ENCODE data around the gene KLHL26. TPM values are rescaled to one million over a fixed set of nuclear protein-coding genes. Genes with fewer than 3 reads are reported as not detected.

Gene KLHL26
- total and polyA plus RNA-seq, 2 of the 13 experiments (the other 11 are each of a cell fraction or from before 2014, with no cell fraction given): 1.5 to 1.7 TPM

DNA sequence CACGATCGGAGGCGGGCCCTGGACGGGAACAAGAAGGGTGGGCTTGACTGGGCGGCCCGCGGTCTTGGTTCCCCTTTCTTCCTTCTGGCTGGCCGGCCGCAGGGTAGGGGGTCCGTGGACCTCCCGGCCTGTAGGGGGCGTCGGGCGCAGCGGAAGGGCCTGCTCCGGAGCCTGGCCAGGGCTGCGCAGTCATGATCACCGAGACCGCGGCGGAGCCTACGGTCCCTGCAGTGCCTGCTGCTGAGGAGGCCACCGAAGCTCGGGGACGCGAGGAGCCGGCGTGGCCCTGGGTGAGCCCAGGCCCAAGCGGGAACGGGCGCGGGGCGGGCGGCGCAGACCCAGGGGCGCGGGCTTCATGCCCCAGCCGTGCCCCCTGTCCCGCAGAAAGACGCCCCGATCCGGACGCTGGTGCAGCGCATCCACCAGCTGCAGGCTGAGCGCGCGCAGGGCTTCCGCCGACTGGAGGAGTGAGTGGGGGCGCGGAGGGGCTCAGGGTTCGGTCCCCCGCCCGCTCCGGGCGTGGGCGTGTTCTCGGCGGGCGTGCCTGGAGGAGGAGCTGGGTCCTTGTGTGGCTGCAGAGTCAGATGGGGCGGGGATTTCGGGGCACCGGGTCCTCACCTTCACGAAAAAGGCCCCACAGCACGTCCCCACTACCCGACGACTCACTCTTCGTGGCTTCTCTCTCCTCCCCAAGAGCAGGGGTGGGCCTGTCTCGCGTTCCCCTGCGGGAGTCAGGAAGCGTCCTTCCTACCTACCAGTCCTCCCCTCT, 48.0 kb upstream of the KLHL26 start, which contains the start of gene REX1BD (continued):
- TF ChIP-seq ZBTB21 (CRISPR knock-in tag; IDR thresholded peaks at IDR 0.05) (no peak), HOXD1 (CRISPR knock-in tag; IDR thresholded peaks at IDR 0.05) (peak; percentile 68), ETV5 (CRISPR knock-in tag; IDR thresholded peaks at IDR 0.05; ENCODE audit: borderline replicate concordance) (peak; percentile 74; the same call in 1 of the 2 replicates), FOXO1 (CRISPR knock-in tag; IDR thresholded peaks at IDR 0.05) (peak; percentile 84), CBX5 (CRISPR knock-in tag; IDR thresholded peaks at IDR 0.05; ENCODE audit: borderline replicate concordance) (peak; percentile 82; the same call in 1 of the 2 replicates), KMT2B (CRISPR knock-in tag; IDR thresholded peaks at IDR 0.05) (no peak; the same call in 1 of the 2 replicates), FIP1L1 (IDR thresholded peaks at IDR 0.05; ENCODE audit: borderline replicate concordance, insufficient read depth, low read depth, low read length) (0 out of 2 replicates have a peak, but pooled peaks have one; percentile 56), NCOA5 (CRISPR knock-in tag; IDR thresholded peaks at IDR 0.05) (no peak), ATM (IDR thresholded peaks at IDR 0.05; ENCODE audit: borderline replicate concordance) (no peak), MAZ (IDR thresholded peaks at IDR 0.05; ENCODE audit: borderline replicate concordance, low read depth, low read length) (0 out of 2 replicates have a peak, but pooled peaks have one; percentile 56), MAZ (CRISPR knock-in tag; IDR thresholded peaks at IDR 0.05; ENCODE audit: low read depth) (peak; percentile 75), ZNF7 (CRISPR knock-in tag; IDR thresholded peaks at IDR 0.05) (no peak), ZNF670 (CRISPR knock-in tag; IDR thresholded peaks at IDR 0.05; ENCODE audit: borderline replicate concordance) (0 out of 2 replicates have a peak, but pooled peaks have one; percentile 20), SRSF9 (IDR thresholded peaks at IDR 0.05; ENCODE audit: borderline replicate concordance, insufficient read depth, low read depth, low read length, poor library complexity, severe bottlenecking) (no peak), MXI1 (IDR thresholded peaks at IDR 0.05; ENCODE audit: borderline replicate concordance, low read depth, low read length) (peak; percentile 49; the same call in 1 of the 3 replicates), HIVEP1 (CRISPR knock-in tag; IDR thresholded peaks at IDR 0.05) (no peak), ZNF747 (CRISPR knock-in tag; IDR thresholded peaks at IDR 0.05; ENCODE audit: borderline replicate concordance) (peak; percentile 65; the same call in 1 of the 2 replicates), MYC (CRISPR knock-in tag; IDR thresholded peaks at IDR 0.05; ENCODE audit: borderline replicate concordance) (peak; percentile 76), NR2F6 (IDR thresholded peaks at IDR 0.05) (no peak), NR2F6 (CRISPR knock-in tag; IDR thresholded peaks at IDR 0.05) (peak; percentile 28; the same call in 1 of the 2 replicates)
- TF ChIP-seq, protein P1, sequence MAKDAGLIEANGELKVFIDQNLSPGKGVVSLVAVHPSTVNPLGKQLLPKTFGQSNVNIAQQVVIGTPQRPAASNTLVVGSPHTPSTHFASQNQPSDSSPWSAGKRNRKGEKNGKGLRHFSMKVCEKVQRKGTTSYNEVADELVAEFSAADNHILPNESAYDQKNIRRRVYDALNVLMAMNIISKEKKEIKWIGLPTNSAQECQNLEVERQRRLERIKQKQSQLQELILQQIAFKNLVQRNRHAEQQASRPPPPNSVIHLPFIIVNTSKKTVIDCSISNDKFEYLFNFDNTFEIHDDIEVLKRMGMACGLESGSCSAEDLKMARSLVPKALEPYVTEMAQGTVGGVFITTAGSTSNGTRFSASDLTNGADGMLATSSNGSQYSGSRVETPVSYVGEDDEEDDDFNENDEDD (CRISPR knock-in tag; IDR thresholded peaks at IDR 0.05; ENCODE audit: borderline replicate concordance): peak; percentile 58; the same call in 1 of the 2 replicates
- TF ChIP-seq, protein P2, sequence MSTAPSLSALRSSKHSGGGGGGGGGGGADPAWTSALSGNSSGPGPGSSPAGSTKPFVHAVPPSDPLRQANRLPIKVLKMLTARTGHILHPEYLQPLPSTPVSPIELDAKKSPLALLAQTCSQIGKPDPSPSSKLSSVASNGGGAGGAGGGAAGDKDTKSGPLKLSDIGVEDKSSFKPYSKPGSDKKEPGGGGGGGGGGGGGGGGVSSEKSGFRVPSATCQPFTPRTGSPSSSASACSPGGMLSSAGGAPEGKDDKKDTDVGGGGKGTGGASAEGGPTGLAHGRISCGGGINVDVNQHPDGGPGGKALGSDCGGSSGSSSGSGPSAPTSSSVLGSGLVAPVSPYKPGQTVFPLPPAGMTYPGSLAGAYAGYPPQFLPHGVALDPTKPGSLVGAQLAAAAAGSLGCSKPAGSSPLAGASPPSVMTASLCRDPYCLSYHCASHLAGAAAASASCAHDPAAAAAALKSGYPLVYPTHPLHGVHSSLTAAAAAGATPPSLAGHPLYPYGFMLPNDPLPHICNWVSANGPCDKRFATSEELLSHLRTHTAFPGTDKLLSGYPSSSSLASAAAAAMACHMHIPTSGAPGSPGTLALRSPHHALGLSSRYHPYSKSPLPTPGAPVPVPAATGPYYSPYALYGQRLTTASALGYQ (CRISPR knock-in tag; IDR thresholded peaks at IDR 0.05): no peak
- TF ChIP-seq, protein P3, sequence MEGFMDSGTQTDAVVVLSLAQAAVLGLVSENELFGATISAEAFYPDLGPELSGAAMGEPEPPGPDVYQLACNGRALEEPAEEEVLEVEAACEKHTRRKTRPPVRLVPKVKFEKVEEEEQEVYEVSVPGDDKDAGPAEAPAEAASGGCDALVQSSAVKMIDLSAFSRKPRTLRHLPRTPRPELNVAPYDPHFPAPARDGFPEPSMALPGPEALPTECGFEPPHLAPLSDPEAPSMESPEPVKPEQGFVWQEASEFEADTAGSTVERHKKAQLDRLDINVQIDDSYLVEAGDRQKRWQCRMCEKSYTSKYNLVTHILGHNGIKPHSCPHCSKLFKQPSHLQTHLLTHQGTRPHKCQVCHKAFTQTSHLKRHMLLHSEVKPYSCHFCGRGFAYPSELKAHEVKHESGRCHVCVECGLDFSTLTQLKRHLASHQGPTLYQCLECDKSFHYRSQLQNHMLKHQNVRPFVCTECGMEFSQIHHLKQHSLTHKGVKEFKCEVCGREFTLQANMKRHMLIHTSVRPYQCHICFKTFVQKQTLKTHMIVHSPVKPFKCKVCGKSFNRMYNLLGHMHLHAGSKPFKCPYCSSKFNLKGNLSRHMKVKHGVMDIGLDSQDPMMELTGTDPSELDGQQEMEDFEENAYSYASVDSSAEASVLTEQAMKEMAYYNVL (CRISPR knock-in tag; IDR thresholded peaks at IDR 0.05; ENCODE audit: borderline replicate concordance): peak; percentile 81
- TF ChIP-seq, protein P4, sequence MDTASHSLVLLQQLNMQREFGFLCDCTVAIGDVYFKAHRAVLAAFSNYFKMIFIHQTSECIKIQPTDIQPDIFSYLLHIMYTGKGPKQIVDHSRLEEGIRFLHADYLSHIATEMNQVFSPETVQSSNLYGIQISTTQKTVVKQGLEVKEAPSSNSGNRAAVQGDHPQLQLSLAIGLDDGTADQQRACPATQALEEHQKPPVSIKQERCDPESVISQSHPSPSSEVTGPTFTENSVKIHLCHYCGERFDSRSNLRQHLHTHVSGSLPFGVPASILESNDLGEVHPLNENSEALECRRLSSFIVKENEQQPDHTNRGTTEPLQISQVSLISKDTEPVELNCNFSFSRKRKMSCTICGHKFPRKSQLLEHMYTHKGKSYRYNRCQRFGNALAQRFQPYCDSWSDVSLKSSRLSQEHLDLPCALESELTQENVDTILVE (CRISPR knock-in tag; IDR thresholded peaks at IDR 0.05): peak; percentile 81
